ENCODE data around the gene TGM4. TPM values are rescaled to one million over a fixed set of nuclear protein-coding genes. Genes with fewer than 3 reads are reported as not detected.

Gene TGM4
- total RNA-seq, 1 donor from 2014 or later = not detected

- H3K4me3 ChIP-seq (ENCODE audit: low read depth, low read length) = no peak overlapping the region
- TF ChIP-seq CTCF (conservative IDR thresholded peaks at IDR 0.05; ENCODE audit: low read depth, low read length) = peak; percentile 83
- no peak for DNase-seq (ENCODE audit: low read depth)
Observed at GRCh38 chr3:44913868-44914468, 39.6 kb downstream of the TGM4 start.

GRCh38 chr3:44914936-44915335, 40.5 kb downstream of the TGM4 start:
- H3K4me3 ChIP-seq (ENCODE audit: low read depth, low read length) = no peak overlapping the region
- TF ChIP-seq CTCF (conservative IDR thresholded peaks at IDR 0.05; ENCODE audit: low read depth, low read length) = peak; percentile 34
- DNase-seq (ENCODE audit: low read depth) = no peak

- peak; percentile 4 for TF ChIP-seq CTCF (conservative IDR thresholded peaks at IDR 0.05; ENCODE audit: low read depth, low read length)
- no peak for DNase-seq (ENCODE audit: low read depth)
- no peak overlapping the region for H3K4me3 ChIP-seq (ENCODE audit: low read depth, low read length)
Observed at GRCh38 chr3:44915702-44916438, 41.5 kb downstream of the TGM4 start.

- no peak for DNase-seq (ENCODE audit: low read depth)
- no peak overlapping the region for H3K4me3 ChIP-seq (ENCODE audit: low read depth, low read length)
- TF ChIP-seq CTCF (conservative IDR thresholded peaks at IDR 0.05; ENCODE audit: low read depth, low read length) = no peak
Observed at GRCh38 chr3:44918087-44918486, 43.7 kb downstream of the TGM4 start.

GRCh38 chr3:44918581-44918980, 44.2 kb downstream of the TGM4 start:
- no peak for DNase-seq (ENCODE audit: low read depth)
- TF ChIP-seq CTCF (conservative IDR thresholded peaks at IDR 0.05; ENCODE audit: low read depth, low read length) = no peak

GRCh38 chr3:44920081-44920480, 45.7 kb downstream of the TGM4 start:
- DNase-seq (ENCODE audit: low read depth) = no peak
- H3K4me3 ChIP-seq (ENCODE audit: low read depth, low read length) = no peak overlapping the region
- TF ChIP-seq CTCF (conservative IDR thresholded peaks at IDR 0.05; ENCODE audit: low read depth, low read length) = no peak

More at GRCh38 chr3:44918581-44918980, 44.2 kb downstream of the TGM4 start:
- H3K4me3 ChIP-seq (ENCODE audit: low read depth, low read length) = no peak overlapping the region

Data from epithelial cell of proximal tubule (primary cell).